ENCODE measurements around the gene TNFRSF1A. TPM values are rescaled to one million over a fixed set of nuclear protein-coding genes. Genes with fewer than 3 reads are reported as not detected.

TNFRSF1A gene
- total RNA-seq, 1 donor from 2014 or later: 159 TPM

DNA sequence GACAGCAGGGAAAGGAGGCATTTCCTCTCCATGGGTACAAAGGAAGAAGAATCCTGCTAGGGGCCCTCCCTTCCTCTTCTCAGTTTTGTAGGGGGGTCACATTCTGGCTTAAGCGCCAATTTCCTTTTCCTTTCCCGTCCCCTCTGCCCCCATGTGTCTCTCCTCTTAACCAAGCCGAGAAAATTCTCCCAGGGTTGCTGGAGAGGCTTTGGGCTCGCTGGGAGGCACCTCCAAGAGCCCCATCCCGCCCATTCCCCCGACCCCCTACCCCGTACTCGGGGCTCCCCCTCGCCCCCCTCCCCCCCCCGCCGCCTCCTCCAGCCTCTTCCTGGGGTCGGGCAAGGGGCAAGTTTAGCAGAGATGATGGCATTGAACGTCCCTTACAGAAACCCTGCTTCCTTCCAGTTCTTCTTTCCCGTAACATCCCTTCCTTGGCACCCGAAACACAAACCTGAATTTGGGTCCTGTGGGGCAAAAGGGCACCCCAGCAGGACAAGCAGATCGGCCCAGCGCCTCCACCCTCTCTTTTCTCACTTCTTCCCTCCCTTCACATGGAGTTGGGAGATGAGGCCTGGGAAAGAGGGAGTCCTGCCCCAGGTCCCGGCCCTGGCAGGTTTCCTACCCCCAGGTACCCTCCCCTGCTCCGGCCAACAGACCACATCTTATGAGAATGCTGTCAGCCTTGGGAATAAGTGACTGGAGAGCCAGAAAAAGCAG lies 17.7 kb downstream of the TNFRSF1A start:
- no peak for DNase-seq (ENCODE audit: low read depth)

DNA sequence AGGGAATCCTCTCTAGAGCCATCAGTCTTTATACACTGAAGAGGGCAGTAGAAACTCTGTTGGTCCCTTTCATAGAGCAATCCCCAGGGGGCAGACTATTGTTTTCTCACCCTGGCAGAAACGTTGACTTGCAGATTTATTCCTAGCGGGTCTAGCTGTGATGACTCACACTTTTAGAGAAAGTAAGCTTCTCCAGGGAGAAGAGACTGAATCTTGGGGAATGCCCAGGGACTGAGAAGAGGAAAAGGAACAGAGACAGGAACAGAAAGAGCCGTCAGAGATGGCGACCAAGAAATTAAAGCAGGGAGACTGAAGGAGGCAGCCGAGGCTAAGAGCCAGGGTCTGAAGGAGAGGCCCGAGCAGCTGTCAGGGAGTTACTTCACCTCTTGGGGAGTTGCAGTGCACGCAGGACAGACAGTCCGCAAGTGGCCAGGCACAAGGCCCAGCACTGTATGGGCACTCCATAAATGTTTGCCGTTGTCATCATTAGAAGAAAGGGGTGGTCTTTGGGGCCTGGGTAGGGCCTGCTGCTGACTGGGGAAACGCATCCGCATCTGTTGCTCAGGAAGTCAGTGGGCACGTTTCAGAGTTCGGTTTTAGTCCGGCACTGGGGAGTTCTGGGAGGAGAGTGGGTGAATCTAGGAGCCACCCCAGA lies 18.4 kb downstream of the TNFRSF1A start:
- DNase-seq (ENCODE audit: low read depth): peak; percentile 97

DNA sequence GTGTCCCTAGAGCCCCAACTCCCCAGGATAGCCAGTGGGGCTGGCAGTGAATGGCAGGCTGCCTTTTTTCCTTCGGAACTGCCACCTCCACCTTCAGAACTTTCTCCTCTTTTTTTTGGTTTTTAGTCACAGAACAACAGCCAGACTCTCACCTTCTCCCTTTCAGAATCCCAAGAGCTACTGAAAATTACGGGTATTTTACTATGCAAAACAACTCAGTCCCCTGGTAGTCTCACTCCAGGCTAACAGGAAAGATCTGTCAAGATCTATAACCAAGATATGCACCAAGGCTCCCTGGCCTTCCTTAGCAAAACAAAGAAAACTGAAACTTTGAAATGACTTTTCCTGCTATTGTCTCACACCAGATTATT lies 18.9 kb downstream of the TNFRSF1A start:
- DNase-seq (ENCODE audit: low read depth): no peak

DNA sequence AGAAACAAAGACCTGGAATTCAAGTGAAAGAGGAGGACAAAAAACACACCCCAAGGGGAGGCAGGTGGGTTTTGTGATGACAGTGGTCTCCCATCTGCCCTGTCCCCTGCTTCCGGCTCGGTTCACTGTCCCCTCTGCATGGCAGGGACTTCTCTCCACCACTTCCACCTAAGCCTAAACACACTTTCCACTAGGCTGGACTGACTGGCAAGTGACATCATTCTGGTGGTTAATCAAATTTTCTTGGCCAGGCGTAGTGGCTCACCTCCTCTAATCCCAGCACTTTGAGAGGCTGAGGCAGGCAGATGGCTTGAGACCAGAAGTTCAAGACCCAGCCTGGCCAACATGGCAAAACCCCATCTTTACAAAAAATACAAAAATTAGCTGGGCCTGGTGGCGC lies 19.5 kb downstream of the TNFRSF1A start:
- no peak for DNase-seq (ENCODE audit: low read depth)

DNA sequence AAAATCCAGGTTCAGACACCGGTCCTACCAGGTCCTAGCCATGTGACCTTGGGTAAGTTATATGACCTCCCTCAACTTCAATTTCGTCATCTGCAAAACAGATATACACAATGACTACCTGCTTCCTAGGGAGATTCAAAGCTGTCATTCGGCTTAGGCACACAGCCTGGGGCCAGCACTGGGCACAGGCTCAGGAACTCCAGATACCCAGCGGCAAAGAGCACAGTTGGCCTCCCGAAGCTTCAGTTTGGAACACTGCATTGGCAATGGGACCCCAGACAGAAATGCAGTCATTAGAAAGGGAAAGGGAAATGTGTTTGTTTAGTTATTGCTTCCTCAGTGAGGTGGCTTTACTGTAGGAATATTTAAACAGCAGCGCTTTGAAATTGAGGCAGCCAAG lies 20.0 kb downstream of the TNFRSF1A start:
- no peak for DNase-seq (ENCODE audit: low read depth)

DNA sequence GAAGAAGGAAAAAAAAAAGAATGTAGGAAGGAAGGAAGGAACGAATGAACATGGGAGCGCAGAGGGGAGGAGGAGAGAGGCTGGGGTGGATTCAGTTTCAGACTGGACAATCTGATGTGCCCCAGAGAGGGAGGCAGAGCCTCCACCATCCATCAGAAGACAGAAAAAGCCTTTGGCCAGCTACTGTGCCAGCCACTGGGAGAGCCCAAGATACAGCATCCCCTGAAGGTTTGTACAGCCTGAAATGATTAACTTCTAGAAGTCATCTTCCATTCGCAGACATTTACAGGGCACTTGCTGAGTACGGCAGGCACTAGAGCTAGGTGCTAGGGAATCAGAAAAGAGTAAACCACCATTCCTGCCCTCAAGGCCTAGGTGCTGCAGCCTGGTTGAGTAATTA lies 22.4 kb downstream of the TNFRSF1A start:
- DNase-seq (ENCODE audit: low read depth): no peak

DNA sequence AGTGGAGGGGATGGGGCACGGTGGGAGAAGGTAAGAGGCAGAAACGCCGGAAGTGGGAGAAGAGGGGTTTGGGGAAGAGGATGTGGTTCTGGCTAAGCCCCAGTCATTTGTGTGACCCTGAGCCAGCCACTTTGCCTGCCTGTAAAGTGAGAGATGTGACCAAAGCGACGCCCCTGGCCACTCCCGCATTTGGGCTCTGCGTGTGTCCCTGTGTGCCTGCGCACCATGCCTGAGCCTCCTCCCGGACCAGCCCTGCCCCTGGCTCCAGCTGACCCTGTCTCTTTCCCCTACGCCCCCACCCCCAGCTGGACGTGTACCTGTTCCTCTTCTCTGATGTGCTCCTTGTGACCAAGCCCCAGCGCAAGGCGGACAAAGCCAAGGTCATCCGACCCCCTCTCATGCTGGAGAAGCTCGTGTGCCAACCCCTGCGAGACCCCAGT lies 23.4 kb downstream of the TNFRSF1A start:
- DNase-seq (ENCODE audit: low read depth): no peak

DNA sequence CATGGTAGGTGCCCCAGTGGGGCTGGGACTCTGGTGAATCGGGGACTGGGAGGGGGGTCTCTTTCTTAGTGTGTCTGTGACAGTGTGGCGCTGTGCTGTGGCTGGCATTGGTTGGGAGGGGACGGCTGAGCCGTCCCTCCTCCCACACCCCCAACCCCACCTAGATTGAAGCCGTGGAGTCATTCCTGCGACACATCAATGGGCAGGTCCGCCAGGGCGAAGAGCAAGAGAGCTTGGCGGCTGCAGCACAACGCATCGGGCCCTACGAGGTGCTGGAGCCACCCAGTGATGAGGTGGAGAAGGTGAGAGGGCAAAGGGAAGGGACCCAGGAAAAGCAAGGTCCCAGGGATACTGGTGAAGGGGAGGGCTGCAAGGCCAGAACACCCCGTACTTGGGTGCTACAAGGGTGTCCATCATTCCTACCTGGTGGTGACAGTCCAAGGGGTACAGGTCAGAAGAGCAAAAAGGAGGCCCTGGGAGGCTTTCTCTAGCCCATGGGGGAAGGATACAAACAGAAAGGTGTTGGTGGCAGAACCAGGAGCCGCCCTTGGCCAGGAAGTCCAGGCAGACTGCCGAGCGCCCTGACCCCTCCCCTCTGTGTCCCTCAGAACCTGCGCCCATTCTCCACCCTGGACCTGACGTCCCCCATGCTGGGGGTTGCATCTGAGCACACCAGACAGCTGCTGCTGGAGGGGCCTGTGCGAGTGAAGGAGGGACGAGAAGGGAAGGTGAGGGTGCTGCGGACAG lies 24.0 kb downstream of the TNFRSF1A start:
- no peak for DNase-seq (ENCODE audit: low read depth)

DNA sequence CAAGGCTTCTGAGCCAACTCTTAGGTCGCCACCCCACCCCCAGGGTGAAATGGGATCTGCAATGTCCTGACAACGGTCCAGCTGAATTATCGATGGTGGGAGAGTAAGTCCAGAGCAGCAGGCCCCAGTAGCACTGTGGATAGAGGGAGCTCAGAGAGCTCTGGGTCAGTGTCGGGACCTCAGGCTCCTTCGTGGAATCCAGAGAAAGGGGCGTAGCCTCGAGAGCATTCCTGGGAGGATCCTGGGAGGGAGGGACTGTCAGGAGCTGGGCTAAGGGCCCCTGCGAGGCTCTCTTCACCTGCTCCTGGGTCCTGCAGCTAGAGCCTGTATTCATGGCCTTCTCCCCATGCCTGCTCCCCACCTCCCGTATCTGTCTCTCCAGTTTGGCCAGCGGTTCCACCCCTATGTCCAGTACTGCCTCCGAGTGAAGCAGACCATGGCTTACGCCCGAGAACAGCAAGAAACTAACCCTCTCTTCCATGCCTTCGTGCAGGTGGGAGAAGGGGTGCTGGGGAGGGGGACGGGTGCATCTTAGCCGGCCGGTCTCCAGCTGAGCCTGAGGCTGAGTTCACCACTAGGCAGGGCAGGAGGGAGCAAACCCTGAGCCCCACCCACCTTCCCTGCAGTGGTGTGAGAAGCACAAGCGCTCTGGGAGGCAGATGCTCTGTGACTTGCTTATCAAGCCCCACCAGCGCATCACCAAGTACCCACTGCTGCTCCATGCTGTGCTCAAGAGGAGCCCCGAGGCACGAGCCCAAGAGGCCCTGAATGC lies 24.8 kb downstream of the TNFRSF1A start:
- no peak for DNase-seq (ENCODE audit: low read depth)

DNA sequence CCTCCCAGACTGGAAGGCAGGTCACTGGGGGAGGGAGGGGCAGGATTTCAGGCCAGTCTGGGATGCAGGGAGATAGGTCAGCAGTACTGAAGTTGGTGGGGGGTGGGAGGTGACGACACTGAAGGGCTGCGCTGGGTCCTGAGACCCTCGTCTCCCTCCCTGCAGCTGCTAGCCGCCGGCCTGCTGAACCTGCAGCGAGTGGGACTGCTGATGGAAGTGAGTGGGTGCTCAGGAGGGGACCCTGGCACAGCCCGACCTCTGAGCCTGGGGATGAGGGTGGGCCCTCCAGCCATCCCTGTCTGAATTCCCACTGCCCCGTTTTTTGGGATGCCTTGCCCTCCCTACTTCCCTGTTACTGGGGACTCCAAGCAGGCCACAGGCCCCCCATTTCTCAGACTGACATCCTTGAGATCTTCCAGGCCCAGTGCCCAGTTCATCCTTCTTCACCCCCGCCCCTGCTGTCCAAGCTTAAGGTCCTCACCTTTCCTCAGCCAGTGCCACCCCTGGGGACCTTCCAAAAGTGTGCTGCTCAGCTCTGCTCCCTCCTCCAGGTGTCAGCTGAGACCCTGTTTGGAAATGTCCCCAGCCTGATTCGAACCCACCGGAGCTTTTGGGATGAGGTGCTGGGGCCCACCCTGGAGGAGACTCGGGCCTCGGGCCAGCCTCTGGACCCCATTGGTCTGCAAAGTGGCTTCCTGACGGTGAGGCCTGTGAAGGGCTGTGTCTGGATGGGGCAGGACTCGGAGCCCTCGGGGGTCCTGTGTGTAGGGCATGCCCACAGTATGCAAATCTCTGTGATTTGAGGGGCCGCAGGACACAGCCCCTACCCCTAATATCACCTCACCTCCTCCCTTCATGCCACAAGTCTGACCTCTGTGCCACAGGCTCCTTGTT lies 25.9 kb downstream of the TNFRSF1A start:
- no peak for DNase-seq (ENCODE audit: low read depth)

DNA sequence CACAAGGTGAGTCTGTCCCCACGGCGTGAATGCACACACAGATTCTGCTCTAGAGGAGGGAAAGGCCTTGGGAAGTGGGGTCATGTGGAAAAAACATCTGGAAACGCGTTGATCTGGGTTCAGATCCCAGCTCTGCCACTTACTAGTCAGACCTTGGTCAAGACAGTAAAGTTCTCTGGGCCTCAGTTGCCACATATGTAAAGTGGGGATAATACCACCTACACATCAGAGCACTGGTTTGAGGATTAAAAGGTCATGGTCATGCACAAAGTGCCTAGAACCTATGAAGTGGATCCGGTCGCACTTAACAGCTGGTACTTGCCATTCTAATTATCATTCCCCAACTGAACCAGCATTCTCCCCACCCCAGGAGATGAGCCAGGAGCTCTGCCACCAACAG lies 26.7 kb downstream of the TNFRSF1A start:
- DNase-seq (ENCODE audit: low read depth): no peak

DNA sequence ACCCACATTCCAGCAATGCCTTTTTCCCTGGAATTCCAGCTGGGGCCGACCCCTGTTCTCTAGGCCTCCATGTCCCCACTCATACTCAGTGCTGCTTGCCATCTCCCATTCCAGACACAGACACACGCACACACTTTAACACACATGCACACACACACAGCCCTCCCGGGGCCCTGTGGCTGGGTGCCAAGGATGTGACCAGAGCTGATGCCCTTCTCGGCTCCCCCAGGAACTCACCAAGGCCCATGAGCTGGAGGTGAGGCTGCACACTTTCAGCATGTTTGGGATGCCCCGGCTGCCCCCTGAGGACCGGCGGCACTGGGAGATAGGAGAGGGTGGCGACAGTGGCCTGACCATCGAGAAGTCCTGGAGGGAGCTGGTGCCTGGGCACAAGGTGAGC lies 27.1 kb downstream of the TNFRSF1A start:
- no peak for DNase-seq (ENCODE audit: low read depth)

DNA sequence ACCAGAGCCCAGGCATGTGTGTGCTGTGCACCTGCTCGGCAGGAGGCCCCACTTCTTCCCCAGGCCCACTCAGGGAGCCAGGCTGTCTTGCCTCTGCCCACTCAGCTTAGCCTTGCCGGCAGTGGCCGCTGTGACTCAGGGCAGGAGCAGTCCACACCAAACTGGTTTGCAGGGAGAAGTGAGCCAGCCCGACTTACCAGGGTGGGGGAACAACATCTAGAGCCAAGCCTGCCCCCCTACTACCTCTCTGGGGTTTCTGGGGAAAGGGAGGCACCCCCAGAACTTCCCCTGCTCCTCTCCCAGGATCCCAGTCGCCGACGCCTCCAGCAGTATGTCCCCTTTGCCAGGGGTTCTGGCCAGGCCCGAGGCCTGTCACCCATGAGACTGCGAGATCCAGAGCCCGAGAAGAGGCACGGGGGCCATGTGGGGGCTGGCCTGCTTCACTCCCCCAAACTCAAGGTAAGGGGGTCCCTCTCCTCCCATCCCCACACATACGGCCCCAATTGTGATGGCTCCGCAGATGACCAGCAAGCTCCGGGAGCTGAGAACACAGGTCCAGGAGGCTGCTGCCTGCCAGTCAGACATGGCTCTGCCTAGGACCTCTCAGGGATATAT lies 28.4 kb downstream of the TNFRSF1A start:
- no peak for DNase-seq (ENCODE audit: low read depth)

DNA sequence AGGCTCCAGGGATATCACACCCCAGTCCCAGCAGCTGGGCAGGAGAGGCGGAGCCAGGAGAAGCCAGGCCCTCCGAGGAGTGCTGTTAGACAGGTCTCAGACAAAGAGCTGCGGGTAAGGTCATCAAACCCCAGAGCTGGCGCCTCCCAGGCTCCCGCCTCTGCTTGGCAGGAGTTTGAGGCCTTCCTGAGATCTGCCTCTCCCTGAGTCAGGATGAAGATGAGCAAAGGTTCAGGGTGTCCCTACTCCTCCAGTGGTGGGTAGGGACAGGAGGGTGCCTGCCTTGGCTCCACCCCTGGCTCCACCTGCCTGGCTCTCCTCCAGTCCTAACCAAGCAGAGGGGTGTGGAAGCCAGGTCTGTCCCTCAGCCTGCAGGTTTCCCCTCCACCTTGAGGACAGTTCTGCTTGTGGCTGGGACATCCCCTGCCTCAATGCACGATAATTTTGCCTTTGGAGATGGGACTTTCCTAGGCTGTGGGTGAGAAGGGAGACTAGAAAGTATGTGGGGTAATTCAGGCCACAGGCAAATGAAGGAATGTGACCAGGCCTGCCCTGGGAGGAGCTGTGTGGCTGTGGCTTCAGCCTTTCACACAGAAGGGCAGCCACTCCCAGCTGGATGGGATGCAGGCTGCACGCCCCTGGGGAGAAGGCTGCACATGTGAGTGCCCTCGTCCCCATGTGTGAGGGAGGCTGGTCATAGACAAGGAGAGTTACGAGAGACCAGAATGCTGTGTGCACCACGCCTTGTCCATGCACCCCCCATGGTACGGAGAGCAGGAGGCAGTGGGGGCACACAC lies 29.1 kb downstream of the TNFRSF1A start:
- DNase-seq (ENCODE audit: low read depth): peak; percentile 74

DNA sequence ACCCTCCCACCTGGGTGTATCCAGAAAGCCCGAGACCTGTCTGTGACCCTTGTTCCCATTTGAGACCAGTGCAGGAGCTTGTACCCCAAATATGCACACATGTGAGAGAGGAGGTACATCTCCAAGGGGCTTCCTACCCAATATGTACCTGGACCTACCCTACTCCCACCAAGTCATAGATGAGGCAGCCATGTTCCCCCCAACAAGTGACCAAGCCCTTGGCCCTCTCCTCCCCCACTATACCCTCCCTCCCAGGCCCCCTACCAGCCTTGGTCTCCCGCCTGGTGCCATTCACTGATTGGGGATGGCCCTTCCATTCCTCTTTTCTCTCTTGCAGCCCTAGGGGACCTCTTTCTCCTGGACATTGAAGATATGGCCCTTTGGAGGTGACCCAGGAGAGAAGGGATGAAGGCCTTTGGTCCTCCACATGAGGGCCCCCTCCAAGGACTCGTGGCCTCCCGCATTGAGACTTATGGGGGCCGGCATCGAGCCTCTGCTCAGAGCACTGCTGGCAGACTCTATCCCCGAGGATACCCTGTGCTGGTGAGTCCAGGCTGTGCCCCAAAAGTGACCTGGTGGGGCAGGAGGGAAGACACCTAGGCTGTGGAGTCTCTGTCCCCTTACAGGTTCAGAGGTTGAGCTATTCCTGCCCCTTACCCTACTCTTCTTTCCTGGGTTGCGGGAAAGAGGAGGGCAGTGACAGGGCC lies 29.9 kb downstream of the TNFRSF1A start:
- DNase-seq (ENCODE audit: low read depth): no peak

DNA sequence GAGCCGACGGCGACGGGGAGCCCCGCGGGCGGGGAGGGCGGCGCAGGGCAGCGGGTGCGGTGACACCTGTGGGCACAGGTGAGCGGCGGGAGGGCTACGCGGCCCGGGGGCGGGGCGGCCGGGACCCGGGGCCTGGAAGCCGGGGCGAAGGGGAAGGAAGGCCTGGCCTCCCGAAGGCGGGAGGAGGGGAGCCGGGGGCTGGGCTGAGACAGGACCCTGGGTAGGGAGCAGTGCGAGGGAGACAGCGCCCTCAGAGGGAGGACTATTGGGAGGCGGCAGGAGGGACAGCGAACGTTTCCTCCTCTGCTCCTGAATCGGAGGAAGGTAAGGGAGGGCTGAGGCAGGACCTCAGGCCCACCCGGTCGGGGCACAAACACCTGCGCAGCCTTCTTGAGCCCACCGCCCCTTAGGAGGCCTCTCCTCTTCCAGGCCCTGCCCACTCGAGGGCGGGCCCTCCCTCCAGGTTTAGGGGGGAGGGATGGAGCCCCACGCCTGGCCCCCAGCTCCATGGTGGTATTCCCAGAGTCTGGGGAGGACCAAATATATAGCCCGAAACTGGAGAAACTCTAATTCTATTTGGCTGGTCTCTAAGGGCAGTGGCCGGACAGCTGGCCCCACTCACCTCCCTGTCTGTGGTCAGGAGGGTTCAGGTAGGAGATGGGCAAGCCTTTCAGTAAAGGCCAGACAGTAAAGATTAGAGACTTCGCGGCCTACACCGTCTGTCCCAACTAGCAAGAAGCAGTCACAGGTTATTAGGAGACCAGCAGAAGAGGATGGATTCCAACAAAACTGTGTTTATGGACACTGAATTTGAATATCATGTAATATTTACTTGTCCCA lies 30.9 kb downstream of the TNFRSF1A start:
- DNase-seq (ENCODE audit: low read depth): no peak

DNA sequence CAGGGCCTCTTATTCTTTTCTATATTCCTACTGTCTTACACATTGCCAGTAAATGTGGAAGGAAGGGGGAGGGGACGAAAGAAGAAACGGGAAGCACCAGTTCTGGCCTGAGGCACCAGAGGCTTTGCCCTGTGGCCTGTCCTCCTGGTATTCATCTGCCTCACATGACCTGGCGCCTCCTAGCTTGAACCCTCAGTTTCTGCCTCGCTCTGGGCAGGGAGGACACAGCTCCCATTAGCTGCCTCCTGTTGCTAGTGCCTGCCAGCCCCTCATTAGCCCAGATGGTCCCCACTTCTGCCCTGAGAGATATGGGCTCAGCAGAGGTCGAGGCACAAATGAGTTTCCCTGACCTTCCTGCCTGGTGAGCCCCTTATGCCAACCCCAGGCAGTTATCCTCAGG lies 34.3 kb downstream of the TNFRSF1A start:
- no peak for DNase-seq (ENCODE audit: low read depth)

DNA sequence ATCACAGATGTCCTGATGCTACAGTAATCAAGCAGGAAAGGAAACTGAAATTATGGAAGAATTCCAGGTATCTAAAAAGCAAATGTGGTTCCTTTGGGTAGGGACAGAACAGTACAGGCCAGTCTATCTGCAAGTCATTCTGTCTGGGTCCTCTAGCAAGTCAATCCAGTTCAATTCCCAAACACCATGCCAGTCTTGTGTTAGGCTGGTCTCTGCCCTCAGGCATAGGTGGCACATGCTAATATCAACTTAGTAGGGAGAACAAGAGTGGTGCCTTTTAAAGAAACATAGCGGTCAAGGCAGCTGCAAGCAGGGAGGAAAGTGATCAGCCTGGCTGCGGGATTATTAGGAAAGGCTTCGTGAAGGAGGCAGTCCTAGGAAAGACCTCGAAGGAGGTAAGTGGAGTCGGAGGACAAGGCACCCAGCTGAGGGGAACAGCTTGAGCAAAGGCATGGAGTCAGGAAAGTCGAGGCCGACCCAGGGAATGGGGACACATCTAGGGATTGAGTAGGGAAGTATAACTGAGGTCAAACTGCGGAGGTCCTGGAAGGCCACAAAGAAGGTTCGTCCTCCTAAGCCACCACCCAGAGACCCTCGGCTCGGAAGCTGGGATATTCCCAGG lies 35.2 kb downstream of the TNFRSF1A start:
- no peak for DNase-seq (ENCODE audit: low read depth)
